Cardiac fibroblast (primary cell): ENCODE data around the gene UNC5A.

Experiments
- DNase-seq, 2 donors: peaks; one replicate each; pipeline versions ENCODE4 v3.0.0 to v3.0.0-alpha.2; 2010; ENCODE audit warnings: low read depth in 2 of 2
- H3K4me3 ChIP-seq, 2 donors: replicated peaks in 1 of 2; 1 replicate in 1 of 2; 2 replicates in 1 of 2; pipeline ENCODE4 v1.5.1; 2011; ENCODE audit warnings: low read depth in 2 of 2, low read length in 2 of 2, mild to moderate bottlenecking in 2 of 2, moderate library complexity in 1 of 2
- CTCF ChIP-seq: IDR thresholded peaks from one replicate; pipeline ENCODE4 v1.5.1; 2011; ENCODE audit warnings: low read depth, mild to moderate bottlenecking, low read length, inconsistent platforms

Gene UNC5A

GRCh38 chr5:176788941-176789872, 21.2 kb upstream of the UNC5A start:
- no peak for DNase-seq
- no peak for TF ChIP-seq CTCF

GRCh38 chr5:176789873-176790615, 20.3 kb upstream of the UNC5A start:
- no peak overlapping the region for H3K4me3 ChIP-seq
- DNase-seq, result peak in 1 of 2 donors; percentile 16
- TF ChIP-seq CTCF, result no peak

More at GRCh38 chr5:176788941-176789872, 21.2 kb upstream of the UNC5A start:
- H3K4me3 ChIP-seq, result no peak overlapping the region

GRCh38 chr5:176790941-176791340, 19.4 kb upstream of the UNC5A start:
- peak in 1 of 2 donors; percentile 15 for DNase-seq
- no peak overlapping the region for H3K4me3 ChIP-seq
- no peak for TF ChIP-seq CTCF

GRCh38 chr5:176792655-176793342, 17.6 kb upstream of the UNC5A start:
- no peak for TF ChIP-seq CTCF
- no peak overlapping the region for H3K4me3 ChIP-seq
- DNase-seq, result no peak

GRCh38 chr5:176793343-176793699, 17.0 kb upstream of the UNC5A start:
- H3K4me3 ChIP-seq, result no peak overlapping the region
- no peak for DNase-seq
- no peak for TF ChIP-seq CTCF

- no peak for TF ChIP-seq CTCF
- H3K4me3 ChIP-seq, result no peak overlapping the region
- DNase-seq, result no peak
Measured at GRCh38 chr5:176793736-176794135, 16.6 kb upstream of the UNC5A start.
